Renal pelvis (tissue), 4 donors: Measurements from ENCODE around the gene RPS15. TPM values are rescaled to one million over a fixed set of nuclear protein-coding genes. Genes with fewer than 3 reads are reported as not detected.

Experiments used
- DNase-seq: peaks from one replicate; pipeline ENCODE4 v3.0.0-alpha.2; 2013
- polyA plus RNA-seq, 3 donors: library from polyadenylated mRNA; unstranded; fragments of 120-200 nt; gene quantifications; one replicate each; pipeline ENCODE4 v1.2.1, GENCODE V29; 2013; ENCODE audit not compliant: insufficient read length in 3 of 3

RPS15 gene
- polyA plus RNA-seq, 3 donors = 716 to 925 (median 791) TPM

DNA sequence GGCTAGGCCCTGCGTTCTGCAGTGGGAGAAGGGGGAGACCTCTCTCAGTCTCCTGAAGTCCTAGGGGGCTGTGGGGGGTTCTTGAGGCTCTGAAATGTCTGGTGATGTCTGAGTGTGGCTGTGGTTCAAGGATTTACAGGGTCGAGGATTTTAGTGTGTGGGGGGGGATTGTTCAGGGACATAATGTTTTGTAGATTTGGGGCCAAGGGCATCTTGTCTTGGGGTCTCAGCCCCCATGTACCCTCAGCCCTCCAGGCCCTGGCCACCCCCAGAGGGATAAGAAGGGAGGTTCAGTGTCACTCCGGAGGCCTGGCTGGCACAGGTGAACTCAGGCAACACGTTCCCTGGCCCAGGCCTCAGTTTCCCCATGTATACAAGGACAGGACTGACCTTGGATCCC lies 9.3 kb downstream of the RPS15 start:
- DNase-seq = no peak

- DNase-seq = no peak
Measured at GRCh38 chr19:1447944-1448343, 9.7 kb downstream of the RPS15 start.

DNA sequence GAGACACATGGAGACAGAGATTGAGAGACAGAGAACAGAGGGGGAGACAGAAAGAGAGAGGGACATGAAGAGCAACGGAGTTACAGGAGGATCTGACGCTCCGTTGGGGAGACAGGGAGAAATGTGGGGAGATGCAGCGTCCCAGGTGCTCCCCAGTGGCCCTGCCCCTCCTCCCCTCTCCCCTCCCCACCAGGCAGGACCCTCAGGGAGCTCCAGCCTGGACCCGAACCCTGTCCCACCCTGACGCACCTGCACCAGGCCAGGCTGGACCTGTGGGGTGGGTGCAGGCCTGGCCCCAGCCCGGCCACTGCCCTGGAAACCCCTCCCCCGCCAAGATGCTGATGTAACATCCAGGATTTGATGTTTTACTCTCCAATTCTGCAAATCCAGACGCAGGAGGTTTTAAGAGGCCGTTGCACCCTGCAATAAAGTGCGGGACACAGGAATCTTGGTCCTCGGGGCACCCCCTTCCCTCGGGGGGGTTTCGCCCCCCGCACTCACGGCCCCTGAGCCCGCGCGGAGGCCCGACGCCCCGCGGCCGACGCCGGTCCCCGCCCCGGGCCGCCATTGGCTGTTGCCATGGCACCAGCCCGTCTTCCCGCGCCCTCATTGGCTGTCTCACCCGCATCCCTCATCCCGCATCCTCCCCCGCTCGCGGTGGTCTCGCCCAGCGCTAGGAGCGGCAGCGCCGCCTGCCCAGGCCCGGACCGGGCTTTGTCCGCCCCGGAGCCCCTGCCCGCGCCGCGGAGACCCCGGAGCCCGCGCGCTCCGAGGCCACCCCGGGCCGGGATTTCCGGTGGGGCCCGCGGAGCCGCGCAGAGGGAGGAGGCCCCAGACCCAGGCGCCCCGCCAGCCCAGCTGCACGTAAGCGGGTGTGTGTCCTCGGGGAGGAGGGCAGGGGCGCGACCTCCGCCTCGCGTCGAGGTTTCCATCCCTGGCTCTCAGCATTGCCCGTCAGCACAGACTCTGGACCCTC lies 11.6 kb downstream of the RPS15 start, which contains the start of gene APC2:
Gene APC2, plus strand, starts transcription at position 655 of the 976 bp plus-strand sequence. CDS start 2,881 bp downstream, outside the sequence.
- DNase-seq = no peak

DNA sequence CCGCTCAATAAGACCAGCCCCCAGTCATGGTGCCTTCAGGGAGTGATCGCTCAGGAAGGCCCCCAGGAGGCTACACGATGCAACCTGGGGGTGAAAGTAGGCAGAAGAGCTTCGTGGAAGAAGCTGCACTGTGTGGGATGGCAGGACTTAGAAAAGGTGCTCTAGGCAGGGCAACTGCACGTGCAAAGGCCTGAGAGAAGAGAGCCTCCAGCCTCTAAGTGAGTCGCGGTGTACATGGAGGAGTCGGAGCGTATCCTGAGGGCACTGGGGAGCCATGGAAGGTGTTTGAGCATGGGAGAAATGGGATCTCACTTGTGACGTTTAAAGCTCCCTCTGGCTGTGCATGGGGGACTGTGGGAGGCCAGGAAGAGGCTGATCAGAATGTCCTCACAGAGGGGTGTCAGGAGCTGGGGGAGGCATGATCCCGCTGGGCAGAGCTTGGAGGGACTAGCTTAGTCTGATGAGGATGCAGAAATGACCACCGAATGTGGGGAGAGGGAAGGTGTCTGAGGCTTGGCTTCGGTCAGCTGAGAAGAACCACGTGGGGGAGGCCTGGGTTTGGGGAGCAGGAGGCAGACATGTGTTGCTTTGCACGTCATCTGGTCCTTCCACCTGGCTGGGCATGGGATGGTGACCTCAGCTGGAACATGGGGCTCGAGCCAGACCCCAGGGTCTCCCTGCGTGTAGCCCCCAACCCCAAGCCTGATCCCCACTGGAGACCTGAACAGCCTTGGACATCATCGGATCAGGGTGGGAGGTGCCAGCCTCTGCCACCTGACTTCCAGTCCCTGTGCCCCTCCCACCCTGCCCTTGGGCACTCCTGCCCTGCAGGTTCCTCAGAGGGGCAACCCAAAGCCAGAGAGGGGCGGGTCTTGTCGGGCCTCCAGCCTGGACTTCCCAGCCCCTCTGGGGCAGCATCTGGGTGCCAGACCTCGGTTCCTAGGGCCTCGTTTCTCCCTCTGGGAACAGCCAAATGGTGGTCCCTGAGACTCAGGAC lies 12.8 kb downstream of the RPS15 start:
- DNase-seq = no peak

DNA sequence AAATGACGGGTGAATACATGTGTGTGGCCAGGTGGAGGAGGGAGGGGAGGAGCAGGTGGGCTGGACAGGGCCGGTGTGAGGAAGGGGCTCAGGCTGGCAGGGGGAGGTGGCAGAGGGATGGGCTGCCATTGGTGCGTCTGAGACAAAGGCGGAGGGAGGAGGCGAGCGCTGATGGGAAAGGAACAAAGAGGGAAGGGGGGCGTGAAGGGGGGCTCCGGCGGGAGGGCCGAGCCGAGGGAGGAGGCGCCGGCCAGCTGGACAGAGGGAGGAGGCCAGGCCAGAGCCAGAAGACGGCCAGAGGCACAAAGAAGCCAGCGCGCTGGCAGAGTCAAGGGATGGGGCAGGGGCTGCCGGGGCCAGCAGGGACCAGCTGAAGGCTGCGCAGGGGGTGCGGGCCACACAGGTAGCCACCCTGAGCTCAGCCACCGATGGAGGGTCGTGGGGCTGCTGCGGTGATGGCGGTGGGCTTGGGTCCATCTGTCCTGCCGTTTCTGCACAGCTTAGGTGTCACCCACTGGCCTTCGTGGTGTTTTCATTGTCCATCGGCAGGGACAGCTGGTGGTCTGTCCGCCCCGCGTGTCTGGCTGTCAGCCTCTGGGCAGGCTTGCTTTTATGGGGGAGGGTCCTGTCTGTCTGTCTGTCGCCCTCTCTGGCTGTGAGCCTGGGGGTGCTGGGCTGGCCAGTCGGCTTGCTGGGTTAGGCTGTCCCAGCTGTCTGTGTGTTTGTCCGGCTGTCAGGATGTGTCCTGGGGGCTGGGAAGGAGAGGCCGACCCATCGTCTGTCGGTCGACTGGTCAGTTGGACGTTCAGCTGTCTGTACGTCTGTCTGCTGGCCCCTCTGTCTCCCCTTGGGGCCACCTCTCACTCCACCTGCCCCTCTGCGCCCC lies 14.0 kb downstream of the RPS15 start:
- DNase-seq = no peak

DNA sequence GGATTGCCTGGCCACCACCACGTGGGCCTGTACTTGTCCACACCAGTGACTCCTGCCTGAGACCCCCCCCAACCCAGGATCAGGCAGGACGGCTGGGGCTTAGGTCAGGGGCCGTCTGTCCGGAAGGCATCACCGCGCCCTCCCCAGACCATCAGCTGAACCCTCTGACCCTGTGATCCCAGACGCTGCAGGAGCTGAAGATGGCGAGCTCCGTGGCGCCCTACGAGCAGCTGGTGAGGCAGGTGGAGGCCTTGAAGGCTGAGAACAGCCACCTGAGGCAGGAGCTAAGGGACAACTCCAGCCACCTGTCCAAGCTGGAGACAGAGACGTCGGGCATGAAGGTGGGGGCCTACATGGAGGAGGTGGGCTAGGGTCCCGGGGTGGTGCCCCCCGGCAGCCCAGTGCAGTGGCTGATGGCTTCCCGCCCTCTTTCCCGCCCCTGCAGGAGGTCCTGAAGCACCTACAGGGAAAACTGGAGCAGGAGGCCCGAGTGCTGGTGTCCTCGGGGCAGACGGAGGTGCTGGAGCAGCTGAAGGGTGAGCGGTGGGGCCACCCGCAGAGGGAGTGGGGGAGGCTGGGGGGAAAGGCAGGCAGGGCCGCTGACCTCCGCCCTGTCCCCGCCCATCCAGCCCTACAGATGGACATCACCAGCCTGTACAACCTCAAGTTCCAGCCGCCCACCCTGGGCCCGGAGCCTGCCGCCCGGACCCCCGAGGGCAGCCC lies 14.8 kb downstream of the RPS15 start:
- no peak for DNase-seq

GRCh38 chr19:1453525-1454364 lies 15.5 kb downstream of the RPS15 start:
- no peak for DNase-seq

DNA sequence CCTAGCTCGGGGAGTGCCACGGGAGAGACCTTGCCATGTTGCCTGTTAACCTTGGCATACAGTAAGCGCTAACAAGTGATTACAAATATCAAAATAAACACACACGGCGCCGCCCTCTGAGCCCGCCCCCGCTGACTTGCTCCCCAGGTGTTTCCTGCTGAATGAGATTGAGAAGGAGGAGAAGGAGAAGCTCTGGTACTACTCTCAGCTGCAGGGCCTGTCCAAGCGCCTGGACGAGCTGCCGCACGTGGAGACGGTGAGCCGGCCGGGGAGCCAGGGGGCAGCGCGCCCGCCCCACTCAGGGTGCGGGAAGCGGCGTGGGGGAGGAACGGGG lies 16.8 kb downstream of the RPS15 start:
- DNase-seq = no peak

DNA sequence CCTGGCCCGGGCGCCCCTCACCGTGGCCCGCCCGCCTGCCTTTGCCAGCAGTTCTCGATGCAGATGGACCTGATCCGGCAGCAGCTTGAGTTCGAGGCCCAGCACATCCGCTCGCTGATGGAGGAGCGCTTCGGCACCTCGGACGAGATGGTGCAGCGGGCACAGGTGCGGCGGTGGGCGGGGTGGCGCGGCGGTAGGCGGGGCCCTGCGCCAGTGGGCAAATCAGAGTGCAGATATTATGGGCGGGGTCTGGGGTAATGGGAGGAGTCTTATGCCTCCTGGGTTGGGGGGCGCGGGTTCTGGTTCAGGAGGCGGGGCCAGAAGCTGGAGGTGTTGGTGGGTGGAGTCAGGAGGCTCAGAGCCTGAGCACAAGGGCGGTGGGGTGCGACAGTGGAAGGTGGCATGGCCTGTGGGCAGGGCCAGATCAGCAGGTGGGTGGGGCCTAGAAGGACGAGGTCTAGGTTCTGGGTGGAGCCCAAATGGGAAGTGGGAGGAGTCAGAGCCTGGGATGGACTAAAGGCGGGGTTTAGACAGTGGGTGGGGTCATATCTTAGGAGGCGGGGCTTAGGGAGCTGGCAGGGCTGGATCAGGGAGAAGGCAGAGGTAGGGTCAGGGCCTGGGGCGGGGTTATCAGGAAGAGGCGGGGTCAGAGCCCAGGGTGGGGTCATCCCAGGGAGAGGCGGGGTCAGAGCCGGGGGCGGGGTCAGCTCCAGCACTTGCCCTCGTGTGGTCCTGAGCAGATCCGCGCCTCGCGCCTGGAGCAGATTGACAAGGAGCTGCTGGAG lies 17.3 kb downstream of the RPS15 start:
- DNase-seq = no peak

- DNase-seq = no peak
Measured at GRCh38 chr19:1456121-1456900, 18.1 kb downstream of the RPS15 start.

DNA sequence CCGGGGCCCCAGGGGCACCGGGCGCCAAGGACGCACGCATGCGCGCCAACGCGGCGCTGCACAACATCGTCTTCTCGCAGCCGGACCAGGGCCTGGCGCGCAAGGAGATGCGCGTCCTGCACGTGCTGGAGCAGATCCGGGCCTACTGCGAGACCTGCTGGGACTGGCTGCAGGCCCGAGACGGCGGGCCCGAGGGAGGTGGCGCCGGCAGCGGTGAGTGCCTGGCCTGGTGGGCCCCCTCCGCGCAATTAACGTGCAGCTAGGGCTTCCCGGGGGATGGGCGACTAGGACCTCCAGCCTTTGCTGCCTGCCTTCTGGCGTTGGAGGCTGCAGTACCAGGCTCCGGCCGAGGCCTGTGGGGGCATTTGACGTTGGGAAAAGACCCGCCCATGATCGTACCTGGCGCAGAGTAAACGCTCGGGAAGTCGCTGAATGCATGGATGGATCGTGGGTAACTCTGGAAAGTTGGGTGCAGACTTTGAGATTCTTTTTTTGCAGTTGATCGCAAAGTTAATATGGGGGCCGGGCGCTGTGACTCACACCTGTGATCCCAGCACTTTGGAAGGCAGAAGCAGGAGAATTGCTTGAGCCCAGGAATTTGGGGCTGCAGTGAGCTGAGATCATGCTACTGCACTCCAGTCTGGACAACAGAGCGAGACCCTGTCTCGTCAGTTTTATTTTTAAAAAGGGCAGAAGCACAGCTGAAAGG lies 19.0 kb downstream of the RPS15 start:
- no peak for DNase-seq

- no peak for DNase-seq
Measured at GRCh38 chr19:1457892-1458291, 19.7 kb downstream of the RPS15 start.

DNA sequence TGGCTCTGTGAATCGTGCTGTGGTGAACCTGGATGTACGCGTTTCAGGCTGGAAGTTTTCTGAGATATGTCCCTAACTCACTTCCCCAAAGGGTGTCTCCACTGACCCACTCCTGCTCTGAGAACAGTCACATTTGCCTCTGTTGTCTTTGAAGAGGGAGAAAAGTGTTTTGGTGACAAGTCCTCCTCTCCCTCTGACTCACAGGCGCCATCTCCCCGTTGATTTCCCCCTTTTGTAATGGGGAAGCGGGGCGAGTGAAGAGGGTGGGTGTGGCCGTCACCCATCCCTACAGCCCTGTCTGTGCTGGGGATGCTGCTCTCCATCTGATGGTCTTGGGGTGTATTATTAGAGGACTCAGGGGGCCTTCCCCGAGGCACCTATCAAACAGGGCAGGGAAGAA lies 21.3 kb downstream of the RPS15 start:
- DNase-seq = no peak

DNA sequence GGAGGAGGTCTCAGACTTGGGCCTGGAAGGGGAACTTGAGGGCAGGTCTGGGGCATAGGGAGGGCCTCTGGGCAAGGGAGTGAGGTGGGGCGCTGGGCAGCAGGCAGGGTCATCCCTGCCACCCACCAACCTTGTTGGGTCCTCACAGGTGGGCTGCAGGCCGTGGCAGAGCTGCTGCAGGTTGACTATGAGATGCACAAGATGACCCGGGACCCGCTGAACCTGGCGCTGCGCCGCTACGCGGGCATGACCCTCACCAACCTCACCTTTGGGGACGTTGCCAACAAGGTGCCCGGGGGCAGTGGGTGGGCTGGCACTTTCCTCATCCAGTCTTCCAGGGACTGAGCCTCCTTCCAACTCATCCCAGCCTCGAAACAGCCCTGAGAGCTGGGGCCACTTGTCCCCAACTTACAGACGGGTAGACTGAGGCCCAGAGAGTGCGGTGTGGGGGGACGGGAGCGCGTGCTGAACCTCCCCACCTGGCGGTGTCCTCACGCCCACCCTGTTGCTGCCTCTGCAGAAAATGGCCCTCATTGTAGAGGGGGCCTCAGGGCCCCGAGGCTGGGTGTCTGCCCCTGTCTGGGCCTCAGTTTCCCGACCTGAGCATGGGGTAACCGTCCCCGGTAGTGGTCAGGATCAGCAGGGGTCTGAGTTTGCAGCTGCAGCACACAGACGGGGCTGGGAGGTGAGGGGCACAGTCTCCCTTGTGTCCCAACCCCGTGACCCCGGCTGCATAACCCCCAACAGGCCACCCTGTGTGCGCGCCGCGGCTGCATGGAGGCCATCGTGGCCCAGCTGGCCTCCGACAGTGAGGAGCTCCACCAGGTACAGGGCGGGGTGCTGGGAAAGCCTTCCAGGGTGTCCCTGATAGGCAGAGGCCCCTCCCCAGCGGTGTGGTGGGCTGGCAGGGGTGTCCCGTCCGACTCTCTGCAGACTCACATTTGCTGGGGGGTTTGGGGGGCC lies 22.1 kb downstream of the RPS15 start:
- DNase-seq = no peak

GRCh38 chr19:1461862-1462261 lies 23.7 kb downstream of the RPS15 start:
- no peak for DNase-seq
